T-helper 17 cell (primary cell): ENCODE measurements around the gene MYH15. TPM values are rescaled to one million over a fixed set of nuclear protein-coding genes. Genes with fewer than 3 reads are reported as not detected.

Experiments used
- ATAC-seq: fragments of 150-1000 bp; cut with Tn5 transposase; 2 replicates; pipeline ENCODE4 v1.10.0; 2021; ENCODE audit warnings: mild to moderate bottlenecking, moderate library complexity
- DNase-seq, 3 donors: peaks; one replicate each; pipeline versions ENCODE4 v3.0.0 to v3.0.0-alpha.2; 2020 to 2021
- H3K9me3 ChIP-seq: one replicate; pipeline ENCODE4 v1.7.0; 2013; ENCODE audit warnings: low read length, mild to moderate bottlenecking; ENCODE audit not compliant: control insufficient read depth, poor library complexity, severe bottlenecking
- H3K27ac Mint-ChIP-seq: one replicate; pipeline ENCODE4 v1.8.0; 2022; ENCODE audit warnings: mild to moderate bottlenecking, moderate library complexity, mixed read lengths
- H3K27me3 Mint-ChIP-seq: one replicate; pipeline ENCODE4 v1.8.0; 2022; ENCODE audit warnings: mixed read lengths
- H3K36me3 Mint-ChIP-seq: one replicate; pipeline ENCODE4 v1.8.0; 2022; ENCODE audit warnings: low read depth, mixed read lengths
- H3K4me1 Mint-ChIP-seq: one replicate; pipeline ENCODE4 v1.8.0; 2022; ENCODE audit warnings: mild to moderate bottlenecking, mixed read lengths
- H3K4me3 Mint-ChIP-seq: one replicate; pipeline ENCODE4 v1.8.0; 2022; ENCODE audit warnings: mild to moderate bottlenecking, moderate library complexity, mixed read lengths
- total RNA-seq, 4 donors: library from RNA in 2 of 4; stranded (reverse) in 2 of 4; gene quantifications; one replicate each; pipeline ENCODE4 v1.2.3 and lab custom pipeline; 2022 to 2026

The MYH15 gene
- total RNA-seq, 2 donors from 2014 or later, result not detected

DNA sequence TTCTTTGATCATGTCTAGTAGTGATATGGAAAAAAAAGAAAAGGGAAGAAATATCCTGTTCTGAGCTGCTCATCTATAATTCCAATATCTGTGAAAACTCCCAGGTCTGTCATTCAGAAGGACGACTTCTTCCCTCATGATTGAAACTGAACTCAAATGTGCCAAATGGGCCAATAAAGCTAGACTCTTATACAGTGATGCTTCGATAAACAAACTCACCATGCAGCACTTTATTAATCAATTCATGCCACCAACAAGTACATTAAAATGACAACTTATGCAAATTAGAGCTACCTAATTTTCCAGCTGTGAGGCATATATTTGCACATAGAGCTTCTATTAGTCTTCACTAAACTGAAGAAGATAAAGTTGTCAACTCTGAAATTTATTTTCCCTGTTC, 15.6 kb upstream of the MYH15 start:
- Mint-ChIP-seq H3K27me3 (peaks cover 14% of the 10 kb centered on the region), H3K27ac (no peak overlapping the region), H3K36me3 (no peaks in the 10 kb centered on the region), H3K4me1 (peaks cover 7% of the 10 kb centered on the region), H3K4me3 (no peak overlapping the region)
- ATAC-seq (no peak), DNase-seq (no peak)
- no peaks in the 10 kb centered on the region for H3K9me3 ChIP-seq

- Mint-ChIP-seq H3K27ac (no peak overlapping the region), H3K27me3 (peaks cover 16% of the 10 kb centered on the region), H3K36me3 (no peaks in the 10 kb centered on the region), H3K4me1 (peaks cover 7% of the 10 kb centered on the region), H3K4me3 (no peak overlapping the region)
- ATAC-seq (no peak), DNase-seq (no peak)
- no peaks in the 10 kb centered on the region for H3K9me3 ChIP-seq
These were observed 14.9 kb upstream of the MYH15 start for GRCh38 chr3:108525256-108525655.

GRCh38 chr3:108524537-108524936, 14.1 kb upstream of the MYH15 start:
- DNase-seq (no peak), ATAC-seq (peak; percentile 25)
- Mint-ChIP-seq H3K27me3 (peaks cover 17% of the 10 kb centered on the region), H3K27ac (no peak overlapping the region), H3K4me3 (no peak overlapping the region), H3K4me1 (peaks cover 7% of the 10 kb centered on the region), H3K36me3 (no peaks in the 10 kb centered on the region)
- H3K9me3 ChIP-seq, result no peaks in the 10 kb centered on the region

GRCh38 chr3:108518895-108519294, 8.5 kb upstream of the MYH15 start:
- peaks cover 10% of the 10 kb centered on the region for H3K27me3 Mint-ChIP-seq
- H3K4me3 Mint-ChIP-seq, result no peak overlapping the region
- DNase-seq, result no peak

GRCh38 chr3:108516881-108517280, 6.5 kb upstream of the MYH15 start:
- Mint-ChIP-seq H3K36me3 (no peaks in the 10 kb centered on the region), H3K4me3 (no peak overlapping the region), H3K27me3 (peaks cover 24% of the 10 kb centered on the region), H3K4me1 (peaks cover 8% of the 10 kb centered on the region), H3K27ac (no peak overlapping the region)
- DNase-seq, result no peak
- ATAC-seq, result no peak
- no peaks in the 10 kb centered on the region for H3K9me3 ChIP-seq

More at GRCh38 chr3:108518895-108519294, 8.5 kb upstream of the MYH15 start:
- no peak for ATAC-seq
- H3K4me1 Mint-ChIP-seq, result no peaks in the 10 kb centered on the region
- H3K9me3 ChIP-seq, result no peaks in the 10 kb centered on the region
- no peaks in the 10 kb centered on the region for H3K36me3 Mint-ChIP-seq
- no peak overlapping the region for H3K27ac Mint-ChIP-seq

- no peaks in the 10 kb centered on the region for H3K9me3 ChIP-seq
- Mint-ChIP-seq H3K4me1 (peaks cover 10% of the 10 kb centered on the region), H3K27me3 (peaks cover 22% of the 10 kb centered on the region), H3K4me3 (no peak overlapping the region), H3K36me3 (peaks cover 3% of the 10 kb centered on the region), H3K27ac (no peak overlapping the region)
- ATAC-seq, result no peak
- DNase-seq, result no peak
These were observed 3.6 kb upstream of the MYH15 start for GRCh38 chr3:108513961-108514360.

- Mint-ChIP-seq H3K27me3 (peaks cover 22% of the 10 kb centered on the region), H3K36me3 (peaks cover 3% of the 10 kb centered on the region), H3K4me1 (peaks cover 10% of the 10 kb centered on the region), H3K4me3 (no peak overlapping the region), H3K27ac (no peak overlapping the region)
- H3K9me3 ChIP-seq, result no peaks in the 10 kb centered on the region
- no peak for DNase-seq
- ATAC-seq, result no peak
These were observed 2.3 kb upstream of the MYH15 start for GRCh38 chr3:108512671-108513070.

GRCh38 chr3:108511490-108511889, 1.1 kb upstream of the MYH15 start:
- DNase-seq (no peak), ATAC-seq (no peak)
- no peak overlapping the region for H3K4me3 Mint-ChIP-seq
- H3K27ac Mint-ChIP-seq, result no peak overlapping the region
- H3K9me3 ChIP-seq, result no peaks in the 10 kb centered on the region
- peaks cover 23% of the 10 kb centered on the region for H3K27me3 Mint-ChIP-seq
- H3K36me3 Mint-ChIP-seq, result peaks cover 3% of the 10 kb centered on the region
- H3K4me1 Mint-ChIP-seq, result peaks cover 10% of the 10 kb centered on the region

DNA sequence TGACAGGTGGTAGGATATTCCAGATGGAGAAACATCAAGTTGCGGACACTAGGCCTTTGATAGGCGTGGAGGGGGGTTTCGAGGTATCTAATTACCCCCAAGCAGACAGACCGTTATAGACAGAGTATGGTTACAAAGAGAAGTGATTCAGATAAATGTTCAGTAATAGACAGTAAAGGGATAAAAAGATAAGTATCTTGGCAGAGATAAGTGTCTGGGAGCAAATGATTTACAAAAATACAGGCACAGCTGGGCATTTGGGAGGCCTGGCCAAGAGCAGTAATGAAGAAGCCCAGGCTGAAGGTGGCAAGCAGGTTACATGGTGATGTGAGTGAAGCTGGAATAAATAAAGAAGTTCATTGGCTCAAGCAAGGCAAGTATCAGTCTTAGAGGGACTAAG, 659 bp upstream of the MYH15 start:
- Mint-ChIP-seq H3K27me3 (peaks cover 27% of the 10 kb centered on the region), H3K27ac (no peak overlapping the region), H3K4me1 (peaks cover 10% of the 10 kb centered on the region), H3K36me3 (peaks cover 3% of the 10 kb centered on the region), H3K4me3 (no peak overlapping the region)
- ATAC-seq, result no peak
- DNase-seq, result no peak
- no peaks in the 10 kb centered on the region for H3K9me3 ChIP-seq

DNA sequence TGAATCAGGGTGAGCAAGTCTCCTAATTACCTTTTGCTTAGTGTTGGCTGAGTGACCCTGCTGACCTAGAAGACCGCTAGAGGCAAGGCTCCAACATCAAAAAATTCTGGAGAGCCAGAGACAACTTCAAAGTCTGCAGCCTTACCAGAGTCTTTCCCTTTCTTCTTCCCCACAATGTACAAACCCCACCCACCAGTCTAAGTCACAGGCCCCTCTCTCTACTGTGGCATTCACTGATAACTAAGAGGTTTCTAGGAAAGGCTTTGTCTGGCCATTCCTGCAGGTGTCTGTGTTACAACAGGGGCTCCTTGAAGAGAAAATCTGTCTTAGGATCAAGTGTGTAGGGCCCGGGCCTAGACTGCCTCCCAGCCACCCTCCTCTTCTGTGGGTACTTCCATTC, 525 bp downstream of the MYH15 start:
- peaks cover 3% of the 10 kb centered on the region for H3K36me3 Mint-ChIP-seq
- no peak overlapping the region for H3K27ac Mint-ChIP-seq
- no peak for ATAC-seq
- H3K4me3 Mint-ChIP-seq, result no peak overlapping the region
- no peaks in the 10 kb centered on the region for H3K9me3 ChIP-seq
- no peak for DNase-seq
- peaks cover 25% of the 10 kb centered on the region for H3K27me3 Mint-ChIP-seq
- H3K4me1 Mint-ChIP-seq, result peaks cover 13% of the 10 kb centered on the region

DNA sequence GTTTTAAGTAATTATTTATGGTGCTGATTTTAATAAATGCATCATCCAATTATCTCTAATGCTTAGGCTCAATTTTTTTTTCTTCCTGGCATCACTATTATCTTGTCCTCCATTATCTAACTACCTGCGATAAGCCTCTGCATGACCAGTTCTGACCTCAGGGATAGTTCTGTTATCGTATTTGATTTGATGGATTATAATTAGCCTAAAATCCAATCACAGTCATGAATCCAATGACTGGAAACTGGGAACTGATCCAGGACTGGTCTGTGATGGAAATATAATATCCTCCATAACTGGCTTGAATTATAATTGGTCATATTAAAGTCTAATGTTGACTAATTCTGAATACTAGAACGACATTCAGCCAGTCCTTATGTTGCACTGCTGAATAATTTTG, 1.1 kb downstream of the MYH15 start:
- ATAC-seq (no peak), DNase-seq (no peak)
- peaks cover 3% of the 10 kb centered on the region for H3K36me3 Mint-ChIP-seq
- peaks cover 13% of the 10 kb centered on the region for H3K4me1 Mint-ChIP-seq
- H3K4me3 Mint-ChIP-seq, result no peak overlapping the region
- H3K27me3 Mint-ChIP-seq, result peaks cover 25% of the 10 kb centered on the region
- H3K9me3 ChIP-seq, result no peaks in the 10 kb centered on the region
- H3K27ac Mint-ChIP-seq, result no peak overlapping the region

DNA sequence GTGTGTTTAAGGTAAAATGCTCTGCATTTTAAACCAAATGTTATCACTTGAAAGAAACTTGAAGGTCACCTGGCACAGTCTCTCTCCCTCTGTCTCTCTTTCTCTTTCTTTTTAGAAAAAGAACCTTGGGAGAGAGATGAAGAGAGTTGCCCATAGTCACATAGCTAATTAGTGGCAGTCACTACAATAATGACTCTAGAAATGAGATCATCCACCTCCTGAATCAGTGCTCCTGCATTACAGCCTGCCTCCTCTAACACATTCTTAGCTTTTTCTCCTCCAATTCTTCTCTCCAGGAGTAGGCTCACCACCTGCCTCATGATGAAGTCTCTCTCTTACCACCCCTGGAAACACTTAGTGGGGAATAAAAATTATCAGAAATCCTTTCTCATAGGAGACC, 2.5 kb downstream of the MYH15 start:
- no peak overlapping the region for H3K4me3 Mint-ChIP-seq
- no peak for DNase-seq
- H3K27ac Mint-ChIP-seq, result no peak overlapping the region
- peaks cover 9% of the 10 kb centered on the region for H3K4me1 Mint-ChIP-seq
- ATAC-seq, result no peak
- H3K9me3 ChIP-seq, result no peaks in the 10 kb centered on the region
- H3K36me3 Mint-ChIP-seq, result peaks cover 3% of the 10 kb centered on the region
- H3K27me3 Mint-ChIP-seq, result peaks cover 20% of the 10 kb centered on the region

DNA sequence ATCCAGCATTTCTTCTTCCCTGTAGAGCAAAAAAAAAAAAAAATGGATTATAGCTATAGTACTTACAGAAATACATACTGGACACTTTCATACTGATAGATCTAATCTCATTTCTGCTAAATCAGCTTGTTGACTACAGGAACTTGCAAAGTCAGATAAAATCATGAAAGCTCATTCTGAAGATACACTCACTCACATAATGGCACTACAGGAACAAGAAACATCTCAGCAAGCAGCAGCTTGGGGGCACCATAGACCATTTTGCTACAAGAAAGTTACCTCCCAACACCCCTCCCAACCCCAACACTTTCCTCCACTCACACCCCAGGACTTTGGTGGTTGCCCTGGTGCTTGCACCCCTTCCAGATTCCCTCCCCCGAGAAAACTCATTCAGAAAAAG, 4.6 kb downstream of the MYH15 start:
- Mint-ChIP-seq H3K27me3 (peaks cover 15% of the 10 kb centered on the region), H3K36me3 (no peaks in the 10 kb centered on the region), H3K4me3 (no peak overlapping the region), H3K27ac (no peak overlapping the region), H3K4me1 (peaks cover 3% of the 10 kb centered on the region)
- H3K9me3 ChIP-seq, result no peaks in the 10 kb centered on the region
- no peak for ATAC-seq
- DNase-seq, result no peak

DNA sequence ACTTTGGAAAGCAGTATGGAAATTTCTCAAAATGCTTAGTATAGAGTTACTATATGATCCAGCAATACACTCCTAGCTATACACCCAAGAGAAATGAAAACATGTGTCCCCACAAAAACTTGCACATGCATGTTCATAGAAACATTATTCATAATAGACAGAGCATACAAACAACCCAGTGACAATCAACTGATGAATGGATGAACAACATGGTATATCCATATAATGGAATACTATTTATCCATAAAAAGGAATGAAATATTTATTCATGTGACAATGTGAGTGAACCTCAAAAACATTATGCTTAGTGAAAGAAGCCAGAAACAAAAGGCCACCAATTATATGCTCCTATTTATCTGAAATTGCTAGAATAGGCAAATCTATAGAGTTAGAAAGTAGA, 6.7 kb downstream of the MYH15 start:
- peaks cover 3% of the 10 kb centered on the region for H3K4me1 Mint-ChIP-seq
- no peak overlapping the region for H3K4me3 Mint-ChIP-seq
- ATAC-seq (no peak), DNase-seq (no peak)
- H3K27ac Mint-ChIP-seq, result no peak overlapping the region
- H3K9me3 ChIP-seq, result no peaks in the 10 kb centered on the region
- H3K36me3 Mint-ChIP-seq, result no peaks in the 10 kb centered on the region
- peaks cover 15% of the 10 kb centered on the region for H3K27me3 Mint-ChIP-seq

- peaks cover 3% of the 10 kb centered on the region for H3K4me1 Mint-ChIP-seq
These were observed 8.9 kb downstream of the MYH15 start for GRCh38 chr3:108501535-108501934.

More at GRCh38 chr3:108501535-108501934, 8.9 kb downstream of the MYH15 start:
- no peak overlapping the region for H3K27ac Mint-ChIP-seq
- ATAC-seq (no peak), DNase-seq (no peak)
- no peaks in the 10 kb centered on the region for H3K36me3 Mint-ChIP-seq
- H3K9me3 ChIP-seq, result no peaks in the 10 kb centered on the region
- H3K4me3 Mint-ChIP-seq, result no peak overlapping the region
- peaks cover 15% of the 10 kb centered on the region for H3K27me3 Mint-ChIP-seq
